HG03432 (cell line): ENCODE results near the gene LRP2BP.
A peak's percentile ranks its signal among the peaks of the same experiment; 100 is the strongest.
"Not testable (repeated sequence)": the region's sequence is repeated elsewhere in the genome, so short reads cannot be mapped to it uniquely, and the experiment has no call there.

Source experiments
- ATAC-seq: cut with Tn5 transposase; IDR thresholded peaks from one replicate; pipeline ENCODE4 v1.9.1; 2021; ENCODE audit warnings: mild to moderate bottlenecking, moderate library complexity; ENCODE audit not compliant: unreplicated experiment

LRP2BP gene

DNA sequence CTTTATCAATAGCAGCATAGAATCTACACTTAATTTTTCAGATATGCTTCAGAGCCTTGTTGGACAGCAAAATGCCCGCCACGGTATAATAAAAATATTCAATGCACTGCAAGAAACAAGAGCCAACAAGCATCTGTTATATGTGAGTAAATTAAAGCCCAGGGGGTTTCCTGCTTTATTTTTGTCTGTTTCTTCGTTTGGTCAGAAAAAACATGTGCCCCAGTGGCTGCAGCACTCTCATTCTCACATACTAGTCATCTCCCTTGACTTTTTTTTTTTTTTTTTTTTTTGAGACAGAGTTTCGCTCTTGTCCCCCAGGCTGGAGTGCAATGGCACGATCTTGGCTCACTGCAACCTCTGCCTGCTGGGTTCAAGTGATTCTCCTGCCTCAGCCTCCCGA, 33.2 kb downstream of the LRP2BP start:
- not testable (repeated sequence) for ATAC-seq

DNA sequence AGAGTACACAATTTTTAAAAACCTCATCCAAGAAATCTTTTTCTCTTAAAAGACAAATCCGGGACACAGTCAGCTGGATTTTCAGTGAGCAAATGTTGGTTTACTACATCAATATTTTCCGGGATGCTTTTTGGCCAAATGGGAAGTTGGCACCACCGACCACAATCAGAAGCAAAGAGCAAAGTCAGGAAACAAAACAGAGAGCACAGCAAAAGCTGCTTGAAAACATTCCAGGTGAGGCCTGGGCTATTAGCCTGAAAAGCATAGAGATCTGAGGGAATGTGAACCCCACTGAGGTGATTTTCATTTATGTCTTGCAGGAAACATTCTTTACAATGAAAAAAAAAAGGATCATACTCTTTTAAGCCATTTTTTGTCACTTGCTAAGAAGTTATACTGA, 33.9 kb downstream of the LRP2BP start:
- ATAC-seq, result no peak

GRCh38 chr4:185359767-185360446, 35.8 kb downstream of the LRP2BP start:
- no peak for ATAC-seq

DNA sequence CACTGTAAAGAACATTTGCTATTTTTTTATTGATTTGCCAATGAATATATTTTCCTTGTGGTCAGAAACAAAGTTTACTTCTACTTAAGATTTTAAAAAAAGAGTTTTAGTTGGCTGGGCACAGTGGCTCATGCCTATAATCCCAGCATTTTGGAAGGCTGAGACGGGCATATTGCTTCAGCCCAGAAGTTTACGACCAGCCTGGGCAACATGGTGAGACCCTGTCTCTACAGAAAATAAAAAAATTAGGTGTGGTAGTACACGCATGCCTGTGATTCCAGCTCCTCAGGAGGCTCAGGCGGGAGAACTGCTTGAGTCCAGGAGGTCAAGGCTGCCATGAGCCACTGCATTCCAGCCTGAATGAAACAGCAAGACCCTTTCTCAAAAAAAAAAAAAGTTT, 36.8 kb downstream of the LRP2BP start:
- no peak for ATAC-seq

DNA sequence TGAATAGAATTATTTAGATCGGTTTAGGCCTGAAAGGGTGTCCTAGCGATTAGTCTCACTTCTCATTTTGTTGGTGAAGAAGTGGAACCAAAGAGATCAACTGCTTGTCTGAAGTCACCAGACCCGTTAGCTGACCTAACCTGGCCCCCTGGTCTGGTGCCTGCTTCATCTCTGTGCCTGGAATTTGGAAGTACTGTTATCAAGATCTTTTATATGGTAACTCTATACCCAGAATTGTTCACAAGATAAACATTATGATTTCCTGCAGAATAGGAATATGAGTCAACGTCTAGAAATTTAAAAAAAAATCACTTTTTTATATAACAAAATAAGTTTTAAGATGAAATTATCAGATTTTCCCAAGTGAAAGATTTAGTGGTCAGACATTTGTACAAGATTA, 37.2 kb downstream of the LRP2BP start:
- no peak for ATAC-seq

GRCh38 chr4:185357733-185358440, 37.8 kb downstream of the LRP2BP start:
- ATAC-seq, result no peak

DNA sequence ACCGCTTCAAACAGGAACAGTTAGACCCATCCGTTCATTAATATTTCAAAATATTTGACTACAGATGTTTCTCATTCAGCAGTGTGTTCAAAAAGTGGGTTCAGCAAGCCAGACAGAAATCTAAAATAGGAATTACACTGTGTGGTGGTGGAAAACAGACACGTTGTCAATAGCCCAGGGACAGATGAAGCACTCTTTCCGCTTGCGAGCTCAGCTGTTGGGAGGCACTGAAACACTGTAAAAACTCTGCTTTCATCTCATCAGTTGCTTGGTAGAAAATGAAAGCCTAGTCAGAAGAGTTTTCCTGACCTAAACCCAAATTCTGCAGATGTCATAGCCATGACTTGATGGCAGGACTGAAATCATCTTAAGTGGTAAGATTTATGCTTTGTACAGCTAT, 38.5 kb downstream of the LRP2BP start:
- no peak for ATAC-seq

DNA sequence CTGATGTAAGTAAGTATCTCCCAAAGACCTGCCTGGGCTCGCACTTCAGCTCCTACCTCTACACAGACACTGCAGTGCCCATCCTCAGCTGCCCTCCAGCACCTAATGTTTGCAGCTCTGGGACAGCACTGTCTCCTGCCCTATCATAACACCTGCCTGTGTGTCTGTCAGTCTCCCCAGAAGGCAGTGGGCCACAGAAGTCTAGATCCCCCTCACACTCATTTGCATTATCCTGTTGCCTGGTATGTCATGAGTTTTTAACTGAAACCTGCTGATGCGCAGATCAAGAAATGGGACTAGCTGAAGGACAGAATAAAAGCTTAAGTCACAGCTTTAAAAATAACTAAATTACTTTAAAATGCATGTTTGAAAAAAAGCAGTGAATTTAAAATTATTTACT, 43.0 kb downstream of the LRP2BP start:
- no peak for ATAC-seq

DNA sequence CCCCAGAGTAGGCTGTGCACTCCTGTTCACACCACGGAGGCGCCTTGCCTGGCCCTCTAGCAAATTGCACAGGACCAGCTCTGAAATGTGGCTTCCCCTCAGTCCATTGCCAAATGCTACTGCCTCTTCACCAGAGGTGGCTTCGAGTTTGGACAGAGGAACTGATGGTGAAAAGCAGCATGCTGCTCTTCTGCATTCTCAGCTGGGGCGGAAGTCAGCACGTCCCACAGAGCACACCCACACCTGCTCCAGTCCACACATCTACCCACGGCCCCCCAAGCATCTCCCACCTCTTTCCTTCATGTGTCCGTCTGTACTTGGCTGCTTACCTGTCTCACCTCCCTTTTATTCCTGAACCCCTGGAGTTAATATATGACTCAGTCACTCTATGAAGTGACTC, 43.5 kb downstream of the LRP2BP start:
- ATAC-seq, result no peak

DNA sequence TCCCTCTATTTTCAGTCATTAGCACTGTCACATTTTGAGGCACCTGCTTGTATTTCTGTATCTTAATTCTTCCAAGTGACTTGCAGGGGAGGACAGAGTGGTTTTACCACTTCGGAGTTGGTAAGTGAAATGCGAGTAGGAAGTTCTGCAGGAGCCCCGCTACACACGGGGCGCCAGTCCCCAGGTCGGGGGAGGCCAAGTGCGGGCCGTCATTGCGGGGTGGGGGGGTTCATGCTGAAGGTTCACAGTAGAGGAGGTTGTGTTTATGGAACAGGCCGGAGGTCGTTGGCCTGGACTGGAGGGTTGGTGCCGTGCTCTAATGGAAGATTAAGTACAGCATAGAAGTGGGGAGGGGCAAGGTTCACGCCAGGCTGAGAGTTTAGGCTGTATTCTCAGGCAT, 44.0 kb downstream of the LRP2BP start:
- no peak for ATAC-seq

DNA sequence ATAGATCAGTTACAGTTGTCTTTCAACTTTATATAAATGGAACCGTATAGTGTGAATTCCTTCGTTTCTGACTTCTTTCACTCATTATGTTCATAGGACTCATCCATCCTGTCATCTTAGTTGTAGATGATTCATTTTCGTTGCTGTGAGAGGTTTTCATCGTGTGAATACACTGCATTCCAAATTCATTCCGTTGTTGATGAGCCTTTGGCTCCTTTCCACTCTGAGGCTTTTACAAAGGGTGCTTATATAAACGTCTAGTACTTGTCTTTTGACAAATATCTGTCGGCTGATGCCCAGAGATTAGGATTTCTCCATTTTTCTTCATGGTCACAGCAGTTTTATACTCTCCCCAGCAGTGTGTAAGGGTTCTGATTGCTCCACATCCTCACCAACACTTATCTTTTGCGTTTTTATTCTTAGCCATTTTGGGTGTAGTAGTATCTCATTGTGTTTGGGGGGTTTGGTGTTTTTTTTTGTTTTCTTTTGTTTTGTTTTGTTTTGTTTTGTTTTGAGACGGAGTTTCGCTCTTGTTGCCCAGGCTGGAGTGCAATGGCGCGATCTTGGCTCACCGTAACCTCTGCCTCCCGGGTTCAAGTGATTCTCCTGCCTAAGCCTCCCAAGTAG, 48.6 kb downstream of the LRP2BP start:
- ATAC-seq, result no peak

- peak; percentile 73 for ATAC-seq
These were observed 50.8 kb downstream of the LRP2BP start for GRCh38 chr4:185344743-185345538.

DNA sequence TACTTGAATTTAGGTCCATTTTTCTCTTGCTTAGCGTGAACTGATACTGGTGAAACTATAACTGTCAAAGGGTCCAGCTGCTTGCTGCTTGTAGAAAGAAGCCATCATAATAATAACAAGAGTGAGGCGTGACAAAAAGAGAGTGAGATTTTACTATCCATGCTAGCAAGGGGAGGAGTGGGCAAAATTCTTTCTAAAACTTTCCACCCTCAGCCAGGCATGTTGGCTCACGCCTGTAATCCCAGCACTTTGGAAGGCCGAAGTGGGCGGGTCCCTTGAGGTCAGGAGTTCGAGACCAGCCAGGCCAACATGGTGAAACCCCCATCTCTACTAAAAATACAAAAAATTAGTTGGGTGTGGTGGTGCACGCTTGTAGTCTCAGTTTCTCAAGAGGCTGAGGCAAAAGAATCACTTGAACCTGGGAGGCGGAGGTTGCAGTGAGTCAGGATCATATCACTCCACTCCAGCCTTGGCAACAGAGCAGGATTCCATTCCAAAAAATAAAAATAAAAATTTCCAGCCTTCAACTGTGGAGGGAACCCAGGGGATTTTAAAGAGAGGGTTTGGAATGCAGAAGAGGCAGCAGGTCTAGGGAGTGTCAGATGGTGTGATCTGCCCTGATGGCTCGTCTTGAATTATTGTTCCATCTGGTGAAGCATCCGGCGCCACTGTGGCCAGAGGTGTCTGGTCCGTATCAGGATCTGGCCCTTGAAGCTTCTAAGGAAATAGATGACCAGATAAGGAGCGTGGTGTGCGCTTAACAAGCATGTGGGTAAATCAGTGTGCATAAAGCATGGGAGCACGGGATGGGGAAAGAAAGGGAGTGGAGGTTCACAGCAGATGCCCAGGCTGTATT, 51.8 kb downstream of the LRP2BP start:
- peak; percentile 29 for ATAC-seq

DNA sequence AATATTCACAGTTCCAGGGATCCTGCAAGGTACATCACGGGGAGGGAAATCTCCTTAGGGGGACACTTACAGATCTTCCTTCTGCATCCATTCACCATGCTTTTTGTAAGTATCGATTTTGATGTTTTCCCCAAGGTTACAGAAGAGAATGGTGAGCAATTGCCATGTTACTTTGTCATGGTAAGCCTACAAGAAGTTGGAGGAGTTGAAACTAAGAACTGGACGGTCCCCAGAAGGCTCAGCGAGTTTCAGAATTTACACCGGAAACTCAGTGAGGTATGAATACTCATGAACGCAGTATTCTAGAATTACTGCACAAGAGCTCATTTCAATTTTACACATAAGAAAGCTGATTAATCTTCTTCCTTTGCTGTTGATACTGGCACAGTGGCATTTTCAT, 53.9 kb downstream of the LRP2BP start:
- ATAC-seq, result peak; percentile 41

- ATAC-seq, result no peak
These were observed 54.3 kb downstream of the LRP2BP start for GRCh38 chr4:185341377-185341776.

DNA sequence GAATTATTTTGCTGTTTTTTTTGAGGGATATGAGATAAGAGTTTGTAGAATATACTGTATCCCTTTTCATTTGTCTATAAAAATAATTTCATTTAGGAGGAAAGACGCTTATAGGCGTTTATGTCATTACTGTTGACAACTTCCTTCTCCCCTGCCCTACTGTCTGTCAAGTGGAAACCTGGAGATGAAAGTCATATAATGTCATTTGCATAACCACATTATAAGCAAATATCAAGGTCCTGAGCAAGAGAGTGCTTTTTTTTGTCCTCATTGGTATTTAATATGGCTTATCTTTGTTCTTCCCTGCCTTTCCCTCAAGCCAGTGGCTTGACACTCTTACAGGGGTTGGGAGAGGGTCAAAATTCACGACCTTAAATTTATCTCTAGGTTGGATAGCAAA, 55.8 kb downstream of the LRP2BP start:
- peak; percentile 34 for ATAC-seq

GRCh38 chr4:185335579-185335978, 60.1 kb downstream of the LRP2BP start:
- ATAC-seq, result no peak

GRCh38 chr4:185334326-185334725, 61.4 kb downstream of the LRP2BP start:
- no peak for ATAC-seq

DNA sequence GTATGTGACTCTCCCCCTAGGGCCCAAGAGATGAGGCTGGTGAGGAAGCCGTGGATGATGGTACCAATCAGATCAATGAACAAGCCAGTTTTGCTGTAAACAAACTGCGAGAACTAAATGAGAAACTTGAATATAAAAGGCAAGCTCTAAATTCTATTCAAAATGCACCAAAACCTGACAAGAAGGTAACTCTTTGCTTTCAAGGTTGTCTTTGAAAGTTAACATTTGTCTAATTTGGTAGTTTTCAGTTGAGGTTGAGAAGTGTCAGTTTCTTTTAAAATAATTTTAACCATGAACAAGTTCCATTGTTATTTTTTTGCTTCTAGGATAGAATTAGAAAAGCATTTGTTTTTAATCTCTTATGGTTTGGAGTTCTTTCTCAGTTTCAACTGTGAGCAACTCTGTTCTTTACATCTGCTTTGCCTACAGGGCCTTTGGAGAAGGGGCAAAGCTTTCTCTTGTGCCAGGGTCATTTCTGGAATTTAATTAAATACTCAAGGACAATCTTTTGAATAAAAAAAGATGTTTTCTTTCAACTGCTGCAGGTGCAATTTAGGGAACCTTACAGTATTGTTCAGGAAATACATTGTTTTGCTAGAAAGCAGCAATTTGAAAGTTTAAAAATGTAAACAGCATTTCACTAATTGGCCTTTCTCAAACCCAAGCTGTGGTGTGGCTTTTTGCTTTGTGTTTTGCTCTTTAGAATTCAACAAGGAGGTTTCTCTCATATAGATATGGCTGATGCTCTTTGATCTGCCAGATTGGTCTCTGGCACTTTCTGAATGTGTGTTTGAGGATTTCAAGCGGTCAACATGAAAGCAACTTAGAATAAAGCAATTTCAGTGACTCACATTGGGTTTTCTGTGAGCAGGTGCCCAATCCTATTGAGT, 62.9 kb downstream of the LRP2BP start:
- ATAC-seq, result peak; percentile 87
